GM20431 (cell line): Measurements from ENCODE around the gene FAM47E.
"Not testable (repeated sequence)": the region's sequence is repeated elsewhere in the genome, so short reads cannot be mapped to it uniquely, and the experiment has no call there.

Experiments used
- in situ Hi-C: fragments of 300-500 bp; cut with MseI, MboI; formaldehyde crosslinking; loops from one replicate; pipeline ENCODE4 v1.15.0; 2020; ENCODE audit warnings: low sequenced_read_pairs; ENCODE audit not compliant: unreplicated experiment

FAM47E gene

DNA sequence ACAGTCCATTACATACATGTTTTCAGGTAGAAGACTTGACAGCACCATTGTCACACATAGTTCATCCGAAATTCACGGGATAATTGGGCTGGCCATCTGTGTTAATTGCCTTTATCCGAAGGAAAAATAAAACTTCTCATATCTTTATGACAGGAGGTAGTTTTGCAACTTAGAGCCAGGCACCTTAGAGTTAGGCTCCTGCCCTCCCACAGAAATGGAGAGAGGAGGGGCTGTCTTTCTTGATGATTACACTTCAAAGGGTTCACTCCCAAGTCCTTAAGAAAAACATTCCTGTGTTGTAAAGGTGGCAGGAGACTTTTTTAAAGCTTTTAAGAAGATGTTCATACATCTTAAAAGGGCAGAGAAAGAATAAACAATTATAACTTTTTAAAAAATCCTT, 27.4 kb upstream of the FAM47E start:
- in situ Hi-C loops, result no loop called here

DNA sequence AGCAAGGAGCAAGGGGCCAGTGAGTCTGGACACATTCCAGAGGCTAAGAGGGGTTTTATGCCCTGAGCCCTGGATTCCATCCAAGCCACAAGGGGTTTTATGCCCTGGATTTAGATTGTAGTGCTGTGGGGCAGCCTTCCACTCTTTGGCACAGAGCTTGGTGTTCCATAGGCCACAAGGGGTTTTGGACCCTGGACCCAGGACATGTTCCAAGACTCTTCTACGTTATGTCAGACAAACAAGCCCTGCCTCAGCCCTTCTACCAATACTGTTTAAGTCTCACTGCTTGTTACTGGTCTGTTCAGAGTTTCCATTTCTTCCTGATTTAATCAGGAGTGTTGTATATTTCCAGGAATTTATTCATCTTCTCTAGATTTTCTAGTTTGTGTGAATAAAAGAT, 25.1 kb upstream of the FAM47E start:
- in situ Hi-C loops, result no loop called here

DNA sequence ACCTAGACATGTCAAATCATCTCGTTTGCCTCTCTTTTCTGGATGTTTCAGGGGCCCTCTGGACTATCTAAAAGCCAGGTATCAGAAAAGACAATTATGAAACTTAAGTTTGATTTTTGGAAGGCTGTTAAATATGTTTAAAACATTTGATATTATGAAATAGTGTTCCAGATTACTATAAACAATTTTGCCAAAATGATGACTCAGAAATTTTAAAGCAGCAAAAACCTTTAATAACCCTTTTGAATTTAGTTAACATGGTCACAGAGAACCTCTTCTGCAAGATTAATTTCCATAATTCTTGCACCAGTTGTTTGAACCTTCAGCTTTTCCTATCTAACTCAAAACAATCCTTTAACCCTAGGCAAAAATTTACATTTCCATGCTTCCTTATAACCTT, 18.8 kb upstream of the FAM47E start:
- in situ Hi-C loops, result no loop called here

DNA sequence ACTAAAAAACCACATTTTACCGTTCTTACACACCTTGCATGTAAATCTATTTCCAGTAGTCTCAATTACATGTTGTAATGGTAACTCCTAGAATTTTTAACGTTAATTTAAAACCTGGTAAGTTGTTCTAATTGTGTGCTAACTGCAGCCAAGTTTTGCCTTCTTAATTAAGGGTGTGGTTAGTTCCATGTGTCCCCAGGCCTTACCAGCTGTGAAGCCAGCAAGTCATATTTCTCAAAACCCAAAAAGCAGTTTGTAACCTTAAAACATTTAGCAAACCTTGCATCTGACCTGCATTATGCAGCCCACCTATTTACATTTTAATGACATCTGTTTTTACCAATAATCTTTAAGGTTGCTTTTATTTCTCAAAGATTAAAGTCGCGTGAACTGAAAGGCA, 18.4 kb upstream of the FAM47E start:
- in situ Hi-C loops, result no loop called here

DNA sequence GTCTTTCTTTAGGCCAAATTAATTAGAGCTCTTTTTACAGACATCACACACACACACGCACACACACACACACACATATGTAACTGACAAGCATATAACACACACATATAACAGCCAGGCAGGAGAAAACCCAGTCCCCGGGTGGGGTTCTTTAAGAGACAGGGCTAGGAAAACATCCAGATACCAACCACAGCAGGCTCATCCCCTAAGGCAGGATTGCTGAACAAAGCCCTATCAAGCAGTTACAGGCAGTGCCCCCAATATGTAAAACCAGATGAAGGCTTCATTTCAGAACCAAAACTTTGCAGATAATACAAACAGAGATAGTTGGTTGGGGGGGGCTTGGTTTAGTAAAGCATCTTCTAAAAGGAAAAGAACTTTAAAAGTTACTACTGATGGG, 18.0 kb upstream of the FAM47E start:
- in situ Hi-C loops, result no loop called here

DNA sequence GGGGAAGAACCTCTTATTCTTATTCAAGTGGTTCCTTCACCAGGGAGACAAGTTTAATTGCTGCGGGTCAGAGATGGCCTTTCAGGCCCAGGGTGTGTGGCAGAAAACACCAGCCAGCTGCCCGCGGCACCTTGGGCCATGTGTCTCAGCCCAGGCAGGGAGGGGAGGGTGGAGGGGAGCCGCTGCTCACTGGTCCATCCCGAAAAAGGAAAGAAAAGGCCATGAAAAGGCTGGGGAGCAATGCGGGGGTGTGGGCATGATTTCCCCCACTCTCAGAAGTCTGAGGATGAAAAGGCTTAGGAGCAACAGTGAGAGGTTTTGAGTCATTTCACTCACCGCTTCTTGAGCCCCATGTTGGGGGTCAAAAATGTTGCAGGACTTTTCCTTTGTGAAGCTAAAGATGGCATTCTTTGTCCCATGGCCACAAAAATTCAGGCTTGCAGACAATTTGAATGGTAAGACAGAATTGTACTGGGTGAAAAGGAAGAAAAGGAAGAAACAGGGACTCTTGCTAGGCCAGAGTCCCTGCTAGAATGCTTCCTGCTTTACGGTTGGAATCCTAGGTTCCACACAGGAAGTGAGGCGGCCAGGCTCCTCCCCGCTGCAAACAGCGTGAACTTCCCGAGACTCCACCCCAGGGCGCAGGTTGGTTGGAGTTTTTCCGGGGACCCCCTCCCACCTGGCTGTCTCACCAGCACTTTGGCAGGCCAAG, 17.4 kb upstream of the FAM47E start:
- in situ Hi-C loops, result no loop called here

DNA sequence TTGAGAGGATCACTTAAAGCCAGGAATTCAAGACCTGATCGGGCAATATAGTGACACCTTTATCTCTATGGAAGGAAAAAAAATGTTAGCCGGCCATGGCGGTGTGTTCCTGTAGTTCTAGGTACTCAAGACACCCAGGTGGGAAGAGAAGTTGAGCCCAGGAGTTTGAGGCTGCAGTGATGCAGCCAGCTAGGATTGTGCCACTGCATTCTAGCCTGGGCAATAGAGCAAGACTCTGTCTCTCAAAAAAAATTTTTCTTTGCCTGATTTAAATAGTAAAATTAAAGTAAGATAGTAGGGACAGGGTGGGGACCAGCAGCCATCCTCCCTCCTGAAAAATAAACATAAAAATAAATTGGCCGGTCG, 16.9 kb upstream of the FAM47E start:
- in situ Hi-C loops, result no loop called here

DNA sequence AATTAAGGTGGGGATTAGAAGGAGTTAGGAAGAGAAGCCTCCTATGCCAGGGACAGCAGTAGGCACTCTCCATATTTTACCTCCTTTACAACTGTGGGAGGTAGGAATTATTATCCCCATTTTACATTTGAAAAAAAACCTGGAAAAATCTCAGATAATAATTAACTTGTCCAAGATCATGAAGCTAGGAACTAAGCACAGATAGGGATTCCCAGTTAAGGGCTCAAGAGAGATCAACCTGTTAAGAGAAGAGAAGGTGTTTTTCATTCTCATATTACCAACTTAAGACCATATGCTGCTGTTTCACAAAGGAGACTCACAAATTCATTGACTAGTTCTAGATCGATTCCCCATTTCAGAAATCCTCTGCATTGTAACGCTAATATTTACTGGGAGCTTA, 16.1 kb upstream of the FAM47E start:
- in situ Hi-C loops, result no loop called here

DNA sequence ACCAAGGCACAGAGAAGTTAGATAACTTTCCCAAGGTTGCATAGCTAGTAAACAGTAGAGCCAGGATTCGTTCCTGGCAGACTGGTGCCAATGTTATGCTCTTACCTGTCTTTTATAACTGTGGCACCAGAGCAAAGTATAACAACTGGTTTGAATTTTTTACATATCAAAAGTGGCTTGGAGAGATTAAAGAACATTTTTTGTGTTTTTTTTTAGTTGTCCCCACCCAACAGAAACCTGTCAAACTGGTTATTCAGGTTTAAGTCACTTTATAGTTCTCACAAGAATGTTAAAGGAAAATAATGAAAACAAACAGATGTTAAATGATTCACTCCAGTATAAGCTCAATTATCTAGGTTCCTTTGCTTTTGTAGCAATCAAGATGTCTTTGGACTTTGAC, 15.6 kb upstream of the FAM47E start:
- in situ Hi-C loops, result no loop called here

DNA sequence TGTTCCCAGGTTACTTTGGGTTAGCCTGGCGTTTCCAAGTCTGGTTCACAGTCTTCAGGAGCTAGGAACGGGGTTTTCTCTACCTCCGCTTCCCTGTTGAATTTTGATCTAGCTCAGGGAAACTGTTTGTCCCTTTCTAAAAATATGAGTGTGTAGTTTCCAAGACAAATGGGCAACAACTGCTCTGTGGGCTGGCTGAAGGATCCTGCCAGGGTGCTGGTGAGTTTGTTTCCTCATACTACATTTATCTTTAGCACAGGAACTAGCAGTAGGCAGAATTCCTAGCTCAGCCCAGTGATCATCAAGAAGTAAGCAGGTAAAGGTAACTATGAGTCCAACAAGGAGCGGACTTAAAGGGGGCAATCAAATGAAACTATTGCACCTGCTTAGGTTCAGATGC, 13.3 kb upstream of the FAM47E start:
- in situ Hi-C loops, result no loop called here

DNA sequence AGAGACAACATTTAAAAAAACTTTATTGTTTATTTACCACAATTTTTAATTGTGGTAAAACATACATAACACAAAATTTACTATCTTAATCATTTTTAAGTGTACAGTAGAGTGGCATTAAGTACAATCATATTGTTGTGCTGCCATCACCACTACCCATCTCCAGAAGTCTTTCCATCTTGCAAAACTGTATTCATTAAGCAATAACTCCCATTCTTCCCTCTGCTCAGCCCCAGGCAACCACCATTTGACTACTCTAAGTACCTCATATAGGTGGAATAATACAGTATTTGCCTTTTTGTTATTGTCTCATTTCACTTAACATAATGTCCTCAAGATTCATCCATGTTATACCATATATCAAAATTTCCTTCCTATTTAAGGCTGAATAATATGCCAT, 12.8 kb upstream of the FAM47E start:
- in situ Hi-C loops, result no loop called here

DNA sequence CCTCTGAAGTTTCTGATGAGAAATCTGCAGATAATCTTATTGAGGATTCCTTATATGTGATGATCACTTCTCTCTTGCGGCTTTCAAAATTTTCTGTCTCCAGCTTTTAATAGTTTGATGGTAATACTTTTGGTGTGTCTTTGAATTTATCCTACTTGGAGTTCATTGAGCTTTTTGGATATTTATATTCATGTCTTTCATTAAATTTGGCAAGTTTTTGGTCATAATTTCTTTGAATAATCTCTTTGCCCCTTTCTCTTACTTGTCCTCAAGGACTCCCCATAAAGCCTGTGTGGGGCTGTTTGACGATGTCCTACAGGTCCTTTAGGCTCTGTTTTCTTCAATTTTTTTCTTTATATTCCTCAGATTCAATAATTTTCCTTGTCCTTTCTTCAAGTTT, 11.3 kb upstream of the FAM47E start:
- in situ Hi-C loops, result no loop called here

DNA sequence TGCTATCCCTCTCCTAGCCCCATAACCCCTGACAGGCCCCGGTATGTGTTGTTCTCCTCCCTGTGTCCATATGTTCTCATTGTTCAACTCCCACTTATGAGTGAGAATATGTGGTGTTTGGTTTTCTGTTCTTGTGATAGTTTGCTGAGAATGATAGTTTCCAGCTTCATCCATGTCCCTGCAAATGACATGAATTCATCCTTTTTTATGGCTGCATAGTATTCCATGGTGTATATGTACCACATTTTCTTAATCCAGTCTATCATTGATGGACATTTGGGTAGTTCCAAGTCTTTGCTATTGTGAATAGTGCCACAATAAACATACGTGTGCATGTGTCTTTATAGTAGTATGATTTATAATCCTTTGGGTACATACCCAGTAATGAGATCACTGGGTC, 7.6 kb upstream of the FAM47E start:
- in situ Hi-C loops, result not testable (repeated sequence)

DNA sequence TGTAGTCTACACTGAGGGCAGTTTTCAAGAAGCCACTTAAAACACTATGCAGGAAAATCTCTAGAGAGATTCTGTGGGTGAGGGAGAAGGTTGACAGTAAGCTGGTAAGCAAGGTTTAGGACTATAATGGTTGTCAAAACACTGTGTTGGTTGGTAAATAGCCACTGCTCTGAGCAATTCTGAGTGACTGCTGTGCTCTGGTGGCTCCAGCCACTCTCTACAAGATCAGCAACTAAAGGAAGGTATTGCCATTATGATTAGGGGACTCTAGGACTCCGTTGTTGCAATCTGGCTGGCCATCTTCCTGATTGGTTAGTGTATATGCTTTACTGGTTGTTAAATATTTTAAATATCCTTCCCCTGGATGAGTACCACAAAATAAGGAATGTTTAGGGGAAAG, 5.5 kb upstream of the FAM47E start:
- in situ Hi-C loops, result no loop called here

DNA sequence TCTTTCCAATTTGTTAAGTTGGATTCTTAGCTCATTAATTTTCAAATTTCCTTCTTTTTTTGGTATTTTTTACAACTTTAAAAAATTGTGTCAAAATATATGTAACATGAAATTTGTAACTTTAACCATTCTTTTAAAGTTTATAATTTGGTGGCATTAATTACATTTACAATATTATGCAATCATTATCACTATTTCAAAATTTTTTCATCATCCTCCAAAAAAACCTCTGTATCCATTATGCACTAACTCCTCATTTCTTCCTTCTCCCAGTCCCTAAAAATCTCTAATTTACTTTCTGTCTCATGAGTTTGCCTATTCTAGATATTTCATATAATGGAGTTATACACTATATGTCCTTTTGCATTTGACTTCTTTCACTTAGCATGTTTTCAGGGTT, 4.7 kb upstream of the FAM47E start:
- in situ Hi-C loops, result no loop called here

DNA sequence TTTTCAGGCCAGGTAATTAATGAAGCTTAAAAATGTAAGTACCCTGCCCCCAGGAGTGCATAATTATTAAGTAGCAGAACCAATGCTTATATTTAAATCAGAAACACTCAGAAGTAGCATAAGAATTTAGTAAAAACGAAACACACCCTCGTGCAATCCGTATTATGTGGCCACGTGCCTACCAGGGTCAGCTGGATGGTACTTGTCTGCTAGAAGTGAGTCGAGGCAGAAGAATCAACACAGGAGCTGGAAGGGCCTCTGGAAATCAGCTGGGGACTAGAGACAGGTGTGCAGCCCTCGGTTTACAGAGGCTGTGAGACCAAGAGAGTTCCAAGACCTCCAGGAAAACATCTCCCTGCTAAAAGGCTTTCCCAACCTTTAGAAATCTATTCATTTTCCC, 559 bp upstream of the FAM47E start:
- in situ Hi-C loops, result no loop called here

DNA sequence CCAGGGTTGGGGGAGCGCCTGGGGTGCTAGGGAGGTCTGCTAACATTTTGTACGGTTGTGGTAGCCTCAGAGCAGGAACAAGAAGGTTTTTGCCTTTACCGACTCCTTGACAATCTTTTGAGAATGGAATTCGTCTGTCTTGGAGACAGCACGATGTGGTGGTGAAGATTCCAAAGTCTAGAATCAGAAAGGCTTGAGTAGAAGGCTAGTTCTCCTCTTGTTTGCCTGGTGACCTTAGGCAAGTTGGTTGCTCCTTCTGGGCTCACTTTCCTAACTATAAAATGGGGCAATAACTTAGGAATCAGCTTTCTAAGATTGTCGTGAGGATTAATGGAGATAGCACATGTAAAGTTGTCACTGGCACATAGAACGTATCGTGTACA, 741 bp downstream of the FAM47E start:
- in situ Hi-C loops, result no loop called here

DNA sequence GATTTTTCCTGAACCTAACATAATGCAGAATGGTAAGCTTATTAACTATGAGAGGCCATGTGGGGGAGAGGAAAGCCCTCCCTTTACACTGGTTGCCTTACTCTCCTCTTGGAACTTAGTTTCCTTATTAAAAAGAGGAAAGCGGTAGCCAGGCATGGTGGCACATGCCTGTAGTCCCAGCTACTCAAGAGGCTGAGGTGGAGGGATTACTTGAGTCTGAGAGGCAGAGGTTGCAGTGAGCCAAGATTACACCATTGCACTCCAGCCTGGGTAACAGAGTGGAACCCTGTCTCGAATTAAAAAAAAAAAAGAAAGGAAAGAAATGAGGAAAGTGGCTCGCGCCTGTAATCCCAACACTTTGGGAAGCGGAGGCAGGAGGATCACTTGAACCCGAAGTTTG, 2.0 kb downstream of the FAM47E start:
- in situ Hi-C loops, result no loop called here

DNA sequence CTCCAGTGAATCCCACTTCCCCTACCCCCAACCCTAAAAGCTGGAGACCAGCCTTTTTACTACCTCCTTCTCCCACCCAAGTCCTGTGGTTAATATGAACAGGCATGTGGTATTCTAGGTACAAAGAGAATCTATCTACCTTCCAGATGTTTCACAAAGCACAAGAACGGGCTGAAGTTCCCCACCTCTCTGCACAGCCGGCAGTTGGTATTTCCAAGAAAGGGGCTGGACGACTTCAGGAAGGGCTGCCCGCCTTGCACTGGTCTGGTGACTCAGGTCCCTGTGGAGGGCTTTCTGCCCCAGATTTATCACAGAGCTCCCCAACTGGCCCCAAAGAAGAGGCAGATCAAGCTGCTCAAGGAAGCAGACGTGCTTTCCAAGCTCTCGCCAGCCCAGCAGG, 4.5 kb downstream of the FAM47E start:
- in situ Hi-C loops, result no loop called here

DNA sequence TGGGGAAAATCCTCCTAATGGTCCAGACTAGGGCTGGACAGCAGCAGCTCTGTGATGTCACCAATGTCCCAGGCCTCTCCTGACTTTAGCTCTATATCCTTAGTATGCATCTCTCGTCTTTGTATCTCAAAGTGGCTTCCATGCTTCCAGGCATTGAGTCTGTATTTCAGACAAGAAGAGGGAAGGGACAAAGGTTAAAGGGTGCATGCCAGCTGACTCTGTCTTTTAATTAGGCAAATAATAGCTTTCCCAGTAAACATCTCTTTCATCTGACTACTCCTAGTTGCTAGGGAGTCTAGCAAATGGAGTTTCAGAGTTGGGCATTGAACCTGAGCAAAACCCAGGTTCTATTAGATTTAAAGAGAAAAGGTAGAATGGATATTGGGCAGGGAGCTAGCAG, 5.4 kb downstream of the FAM47E start:
- in situ Hi-C loops, result no loop called here

DNA sequence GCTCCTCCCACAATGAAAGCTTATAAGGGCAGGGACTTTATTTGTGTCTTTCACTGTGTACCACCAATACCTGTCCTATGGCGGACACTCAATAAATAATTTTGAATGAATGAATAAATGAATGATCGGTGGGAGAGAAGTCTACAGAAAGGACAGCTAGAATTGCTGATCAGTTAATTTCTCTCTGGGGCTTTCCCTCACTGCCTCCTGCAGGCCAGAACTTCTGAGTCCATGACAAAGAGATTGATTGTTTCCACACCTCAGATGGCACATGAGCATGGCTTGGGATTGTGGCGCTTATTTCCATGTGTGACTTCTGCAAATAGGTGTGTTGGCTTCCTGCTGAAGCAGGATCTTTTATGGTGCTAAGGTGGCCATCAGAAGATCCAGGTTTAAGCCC, 6.3 kb downstream of the FAM47E start:
- in situ Hi-C loops, result no loop called here

DNA sequence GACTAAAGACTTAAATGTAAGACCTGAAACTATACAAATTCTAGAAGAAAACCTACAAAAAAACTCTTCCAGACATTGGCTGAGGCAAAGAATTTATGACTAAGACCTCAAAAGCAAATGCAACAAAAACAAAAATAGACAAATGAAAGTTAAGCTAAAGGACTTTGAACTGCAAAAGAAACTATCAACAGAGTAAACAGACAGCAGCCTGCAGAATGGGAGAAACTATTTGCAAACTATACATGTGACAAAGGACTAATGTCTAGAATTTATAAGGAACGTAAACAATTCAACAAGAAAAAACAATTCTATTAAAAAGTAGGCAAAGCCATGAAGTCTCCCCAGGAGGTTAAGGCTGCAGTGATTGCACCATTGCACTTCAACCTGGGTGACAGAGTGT, 9.1 kb downstream of the FAM47E start:
- in situ Hi-C loops, result no loop called here
